Sciatic nerve (tissue), 2 donors: ENCODE measurements around the gene MYOCD. TPM values are rescaled to one million over a fixed set of nuclear protein-coding genes. Genes with fewer than 3 reads are reported as not detected.
A peak's percentile ranks its signal among the peaks of the same experiment; 100 is the strongest.
"Not testable (repeated sequence)": the region's sequence is repeated elsewhere in the genome, so short reads cannot be mapped to it uniquely, and the experiment has no call there.

ENCODE experiments used
- ATAC-seq: fragments of 200-7000 bp; cut with Tn5 transposase; one replicate; pipeline ENCODE4 v1.9.1; 2020; ENCODE audit warnings: mild to moderate bottlenecking, moderate library complexity
- DNase-seq: peaks from one replicate; pipeline ENCODE4 v3.0.0-alpha.2; 2020; ENCODE audit warnings: low spot score
- intact Hi-C: fragments of 100-400 bp; cut with DNase I; formaldehyde crosslinking; loops from one replicate; pipeline ENCODE4 v1.14.2; 2022
- total RNA-seq: library from RNA; stranded (reverse); fragmentation: NEBNext Ultra II Directional; extraction: Animal tissue kit (Norgen Biotek cat#: 25700); gene quantifications from one replicate; pipeline ENCODE4 v1.2.1, GENCODE V29; 2021
- donor health status: DM: no; HTN: no; CAD: no.
- donor health status: DM: no; HTN: no; CAD: no.

The MYOCD gene
- 2.1 TPM for total RNA-seq

GRCh38 chr17:12665263-12666210 lies at the start of gene MYOCD:
Gene MYOCD (plus strand): TSS chr17:12665890. CDS start chr17:12666189, 299 bp downstream.
- DNase-seq = peak; percentile 60
- ATAC-seq = peak; percentile 73
- intact Hi-C loops = loop anchor here (10.0 kb wide), 2 partner anchors 401 to 439 kb away; no protein-coding TSS in a partner anchor

- ATAC-seq (no peak), DNase-seq (no peak)
- intact Hi-C loops = no loop called here
These were observed 49.5 kb upstream of the MYOCD start for GRCh38 chr17:12616161-12616560.

GRCh38 chr17:12618557-12618956 lies 47.1 kb upstream of the MYOCD start:
- ATAC-seq = no peak
- DNase-seq = no peak
- intact Hi-C loops = no loop called here

GRCh38 chr17:12619459-12620199 lies 46.1 kb upstream of the MYOCD start:
- intact Hi-C loops = no loop called here
- DNase-seq (no peak), ATAC-seq (peak; percentile 79)

- ATAC-seq (no peak), DNase-seq (no peak)
- intact Hi-C loops = no loop called here
These were observed 45.4 kb upstream of the MYOCD start for GRCh38 chr17:12620200-12620720.

GRCh38 chr17:12622726-12623125 lies 43.0 kb upstream of the MYOCD start:
- intact Hi-C loops = no loop called here
- peak; percentile 46 for ATAC-seq
- no peak for DNase-seq

GRCh38 chr17:12623220-12623848 lies 42.4 kb upstream of the MYOCD start:
- intact Hi-C loops = no loop called here
- ATAC-seq = no peak
- no peak for DNase-seq

- DNase-seq (no peak), ATAC-seq (no peak)
- intact Hi-C loops = no loop called here
These were observed 41.5 kb upstream of the MYOCD start for GRCh38 chr17:12624211-12624610.

GRCh38 chr17:12625092-12625491 lies 40.6 kb upstream of the MYOCD start:
- ATAC-seq (no peak), DNase-seq (no peak)
- intact Hi-C loops = no loop called here

GRCh38 chr17:12627177-12627629 lies 38.5 kb upstream of the MYOCD start:
- intact Hi-C loops = no loop called here
- ATAC-seq (peak; percentile 90), DNase-seq (peak; percentile 72)

- ATAC-seq (no peak), DNase-seq (no peak)
- intact Hi-C loops = no loop called here
These were observed 37.8 kb upstream of the MYOCD start for GRCh38 chr17:12627781-12628451.

- DNase-seq = no peak
- intact Hi-C loops = no loop called here
These were observed 34.6 kb upstream of the MYOCD start for GRCh38 chr17:12631076-12631475.

GRCh38 chr17:12632785-12633184 lies 32.9 kb upstream of the MYOCD start:
- intact Hi-C loops = no loop called here
- DNase-seq = no peak
- no peak for ATAC-seq

More at GRCh38 chr17:12631076-12631475, 34.6 kb upstream of the MYOCD start:
- ATAC-seq = no peak

- intact Hi-C loops = no loop called here
- ATAC-seq = no peak
- no peak for DNase-seq
These were observed 30.8 kb upstream of the MYOCD start for GRCh38 chr17:12634789-12635414.

- ATAC-seq, DNase-seq, intact Hi-C loops: not testable (repeated sequence)
These were observed 29.7 kb upstream of the MYOCD start for GRCh38 chr17:12635996-12636395.

GRCh38 chr17:12637015-12637414 lies 28.7 kb upstream of the MYOCD start:
- intact Hi-C loops = no loop called here
- DNase-seq = no peak
- no peak for ATAC-seq

GRCh38 chr17:12637745-12638651 lies 27.7 kb upstream of the MYOCD start:
- DNase-seq (no peak), ATAC-seq (no peak)
- intact Hi-C loops = no loop called here
